Nephron progenitor cell (in vitro differentiated cells): Measurements from ENCODE around the gene GCNT1.

Source experiments
- DNase-seq: peaks from one replicate; pipeline ENCODE4 v3.0.0; 2021
- H3K27ac Mint-ChIP-seq: 2 replicates; pipeline ENCODE4 v1.8.0; 2021; ENCODE audit warnings: mild to moderate bottlenecking, moderate library complexity, mixed read lengths
- H3K27me3 Mint-ChIP-seq: 2 replicates; pipeline ENCODE4 v1.8.0; 2021; ENCODE audit warnings: mild to moderate bottlenecking, low read depth, mixed read lengths; ENCODE audit not compliant: poor library complexity
- H3K36me3 Mint-ChIP-seq: 2 replicates; pipeline ENCODE4 v1.8.0; 2021; ENCODE audit warnings: low read depth, mixed read lengths
- H3K4me1 Mint-ChIP-seq: 2 replicates; pipeline ENCODE4 v1.8.0; 2021; ENCODE audit warnings: mixed read lengths
- H3K4me3 Mint-ChIP-seq: 2 replicates; pipeline ENCODE4 v1.8.0; 2021; ENCODE audit warnings: mild to moderate bottlenecking, moderate library complexity, mixed read lengths
- H3K9me3 Mint-ChIP-seq: 2 replicates; pipeline ENCODE4 v1.8.0; 2021; ENCODE audit warnings: mild to moderate bottlenecking, moderate library complexity, mixed read lengths
- TF ChIP-seq, protein P1 (sequence below): fragments of 200-600 bp; sonication (generic); IDR thresholded peaks from 2 replicates; pipeline ENCODE4 v1.5.0; 2021; ENCODE audit warnings: antibody characterized with exemption

GCNT1 gene

DNA sequence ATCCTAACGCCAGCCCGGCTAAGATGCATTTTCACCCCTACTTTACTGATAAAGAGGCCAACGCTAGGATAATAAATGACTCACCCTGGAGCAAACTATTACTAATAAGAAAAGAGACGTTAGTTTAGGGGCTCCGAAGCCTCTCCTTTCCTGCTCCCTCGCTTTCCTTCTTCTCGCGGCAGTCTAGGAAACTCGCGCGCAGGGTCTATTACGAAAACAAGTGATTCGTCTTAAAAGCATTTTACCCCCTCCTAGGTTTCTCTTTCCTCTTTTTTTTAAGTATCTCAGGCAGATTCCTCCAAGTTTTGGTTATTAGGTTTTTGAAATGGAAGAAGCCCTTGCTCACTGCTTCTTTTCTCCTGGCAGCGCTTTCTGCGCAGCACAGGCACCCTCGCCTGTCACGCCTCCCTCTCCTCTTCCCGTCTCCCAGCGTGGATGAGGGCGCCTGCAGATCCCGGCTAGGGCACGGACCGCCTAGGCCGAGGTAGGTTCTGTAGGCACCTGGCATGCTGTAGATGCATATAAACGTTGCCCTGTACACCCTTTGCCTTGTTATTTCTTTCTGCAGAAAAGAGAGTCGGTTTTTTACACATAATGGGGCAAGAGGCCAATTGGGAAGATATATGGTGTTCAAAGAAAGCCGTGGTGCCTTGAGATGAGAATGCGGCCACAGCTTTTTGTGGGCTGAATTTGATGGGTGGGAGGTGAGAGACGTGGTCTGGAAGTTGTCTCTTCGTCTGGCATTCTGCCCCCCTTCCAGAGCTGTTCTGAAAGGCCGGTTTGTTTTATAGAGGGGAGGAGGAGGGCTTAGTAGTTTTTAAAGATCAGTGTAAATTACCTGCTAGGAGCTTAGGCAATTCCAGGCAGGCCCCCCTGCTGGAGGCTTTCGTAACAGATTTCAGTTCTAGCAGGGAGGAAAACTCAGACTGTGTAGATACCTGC lies 983 bp downstream of the GCNT1 start:
- peaks cover 3% of the 10 kb centered on the region for H3K27me3 Mint-ChIP-seq
- peak; percentile 47 for DNase-seq
- TF ChIP-seq, protein P1, sequence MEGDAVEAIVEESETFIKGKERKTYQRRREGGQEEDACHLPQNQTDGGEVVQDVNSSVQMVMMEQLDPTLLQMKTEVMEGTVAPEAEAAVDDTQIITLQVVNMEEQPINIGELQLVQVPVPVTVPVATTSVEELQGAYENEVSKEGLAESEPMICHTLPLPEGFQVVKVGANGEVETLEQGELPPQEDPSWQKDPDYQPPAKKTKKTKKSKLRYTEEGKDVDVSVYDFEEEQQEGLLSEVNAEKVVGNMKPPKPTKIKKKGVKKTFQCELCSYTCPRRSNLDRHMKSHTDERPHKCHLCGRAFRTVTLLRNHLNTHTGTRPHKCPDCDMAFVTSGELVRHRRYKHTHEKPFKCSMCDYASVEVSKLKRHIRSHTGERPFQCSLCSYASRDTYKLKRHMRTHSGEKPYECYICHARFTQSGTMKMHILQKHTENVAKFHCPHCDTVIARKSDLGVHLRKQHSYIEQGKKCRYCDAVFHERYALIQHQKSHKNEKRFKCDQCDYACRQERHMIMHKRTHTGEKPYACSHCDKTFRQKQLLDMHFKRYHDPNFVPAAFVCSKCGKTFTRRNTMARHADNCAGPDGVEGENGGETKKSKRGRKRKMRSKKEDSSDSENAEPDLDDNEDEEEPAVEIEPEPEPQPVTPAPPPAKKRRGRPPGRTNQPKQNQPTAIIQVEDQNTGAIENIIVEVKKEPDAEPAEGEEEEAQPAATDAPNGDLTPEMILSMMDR: peak; percentile 53
- no peak overlapping the region for H3K27ac Mint-ChIP-seq
- no peaks in the 10 kb centered on the region for H3K9me3 Mint-ChIP-seq
- peaks cover 27% of the 10 kb centered on the region for H3K4me1 Mint-ChIP-seq
- peaks cover 5% of the 10 kb centered on the region for H3K36me3 Mint-ChIP-seq
- H3K4me3 Mint-ChIP-seq: peak overlapping the region; percentile 93

DNA sequence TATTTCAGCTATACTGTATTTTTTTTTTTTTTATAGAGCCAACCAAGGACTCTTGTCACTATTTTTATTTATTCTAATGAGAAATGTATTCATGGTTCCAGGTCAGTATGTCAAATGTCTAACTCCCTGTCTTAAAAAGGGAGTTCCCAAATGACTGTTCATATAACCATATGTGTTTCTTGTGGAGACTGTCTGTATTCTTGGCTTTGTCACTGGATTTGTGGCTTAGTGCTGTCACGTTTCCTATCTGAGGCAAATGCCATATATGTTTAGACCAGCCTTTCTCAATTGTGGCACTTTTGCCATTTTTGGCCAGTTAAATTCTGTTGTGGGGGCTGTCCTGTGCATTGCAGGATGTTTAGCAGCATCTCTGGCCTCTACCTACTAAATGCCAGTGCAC lies 3.1 kb downstream of the GCNT1 start:
- peaks cover 19% of the 10 kb centered on the region for H3K36me3 Mint-ChIP-seq
- no peaks in the 10 kb centered on the region for H3K9me3 Mint-ChIP-seq
- no peaks in the 10 kb centered on the region for H3K27me3 Mint-ChIP-seq
- H3K4me1 Mint-ChIP-seq: peaks cover 29% of the 10 kb centered on the region
- TF ChIP-seq, protein P1: no peak
- H3K27ac Mint-ChIP-seq: no peak overlapping the region
- H3K4me3 Mint-ChIP-seq: no peak overlapping the region
- DNase-seq: no peak

DNA sequence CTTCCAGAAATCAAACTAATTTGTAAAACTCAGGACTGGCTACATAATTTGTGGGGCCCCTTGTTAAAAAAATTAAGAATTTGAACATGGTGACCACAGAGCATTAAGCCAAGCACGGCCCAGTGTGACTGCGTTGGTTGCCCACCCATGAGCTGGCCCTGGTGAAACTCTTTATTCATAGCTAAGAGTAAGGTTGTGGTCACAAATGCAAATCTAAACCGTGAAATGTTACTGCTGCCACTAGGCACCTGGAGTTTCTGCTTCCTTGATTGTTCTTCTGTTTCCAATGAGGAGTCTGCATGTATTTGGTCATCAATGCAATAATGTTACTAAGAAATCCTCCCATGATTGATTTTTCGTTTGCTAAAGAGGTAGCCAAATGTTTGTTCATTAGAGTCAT lies 4.2 kb downstream of the GCNT1 start:
- Mint-ChIP-seq H3K36me3 (peaks cover 19% of the 10 kb centered on the region), H3K9me3 (no peaks in the 10 kb centered on the region), H3K27me3 (no peaks in the 10 kb centered on the region), H3K27ac (no peak overlapping the region), H3K4me3 (no peak overlapping the region), H3K4me1 (peaks cover 29% of the 10 kb centered on the region)
- TF ChIP-seq, protein P1: no peak
- DNase-seq: no peak

DNA sequence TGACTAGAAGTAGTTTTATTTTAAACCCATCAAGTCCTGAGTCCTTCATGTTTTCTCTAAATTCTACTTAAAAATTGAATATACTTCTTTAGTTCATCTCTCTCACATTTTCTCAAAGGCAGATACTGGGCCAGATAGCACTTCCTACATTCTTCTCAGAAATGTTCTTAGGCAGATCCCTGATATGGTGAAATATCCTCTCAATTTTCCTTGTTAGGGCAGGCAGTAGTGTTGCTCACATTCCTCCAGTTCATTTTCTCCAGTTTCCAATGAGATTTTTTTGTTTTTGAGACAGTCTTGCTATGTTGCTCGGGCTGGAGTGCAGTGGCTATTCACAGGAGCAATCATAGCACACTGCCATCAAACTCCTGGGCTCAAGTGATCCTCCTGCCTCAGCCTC lies 5.7 kb downstream of the GCNT1 start:
- TF ChIP-seq, protein P1: no peak
- no peak for DNase-seq
- Mint-ChIP-seq H3K36me3 (peaks cover 22% of the 10 kb centered on the region), H3K9me3 (no peaks in the 10 kb centered on the region), H3K27ac (no peak overlapping the region), H3K4me3 (no peak overlapping the region), H3K4me1 (peaks cover 39% of the 10 kb centered on the region), H3K27me3 (no peaks in the 10 kb centered on the region)

DNA sequence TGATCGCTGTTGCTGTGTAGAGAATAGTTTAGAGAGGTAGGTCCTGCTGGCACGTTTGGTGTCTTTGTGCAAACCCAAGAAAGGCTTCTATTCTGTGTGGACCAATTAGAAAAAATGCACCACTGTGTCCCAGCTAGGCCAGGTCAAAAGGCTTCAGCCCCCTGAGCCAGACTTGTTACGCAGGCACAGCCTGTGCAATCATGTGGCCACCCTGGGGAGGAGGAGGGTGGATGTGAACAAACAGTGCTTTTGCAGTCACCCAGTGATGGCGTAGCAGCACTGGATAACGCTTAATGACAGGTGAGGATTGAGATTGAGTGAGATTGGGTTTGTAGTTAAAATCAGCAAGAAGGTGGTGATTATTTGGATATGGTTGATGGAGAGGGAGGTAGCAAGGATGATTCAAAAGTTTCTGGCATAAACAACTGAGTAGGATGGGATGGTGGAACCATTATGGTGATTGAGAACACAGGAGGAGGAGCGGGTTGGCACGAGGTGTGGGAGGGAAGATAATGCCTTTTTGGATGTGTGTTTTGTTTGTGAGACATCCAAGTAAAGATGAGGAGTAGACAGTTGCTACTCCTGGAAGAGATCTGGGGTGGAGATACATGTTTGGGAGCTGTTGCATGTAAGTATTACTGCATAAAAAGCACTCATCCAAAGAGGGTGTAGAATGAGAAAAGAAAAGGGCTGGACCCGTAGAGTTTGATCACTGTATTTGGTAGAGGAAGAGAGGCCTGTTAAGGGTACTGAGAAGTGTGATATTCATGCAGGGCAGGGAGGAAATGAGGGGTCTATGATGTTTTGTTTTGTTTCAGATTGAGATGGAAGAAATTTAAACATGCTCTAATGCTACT lies 6.7 kb downstream of the GCNT1 start:
- H3K27ac Mint-ChIP-seq: peak overlapping the region; percentile 8

More for the DNA sequence above, 6.7 kb downstream of the GCNT1 start:
- TF ChIP-seq, protein P1: no peak
- peaks cover 30% of the 10 kb centered on the region for H3K4me1 Mint-ChIP-seq
- DNase-seq: no peak
- no peaks in the 10 kb centered on the region for H3K9me3 Mint-ChIP-seq
- H3K36me3 Mint-ChIP-seq: peaks cover 23% of the 10 kb centered on the region
- H3K27me3 Mint-ChIP-seq: no peaks in the 10 kb centered on the region
- H3K4me3 Mint-ChIP-seq: no peak overlapping the region
